Hematopoietic multipotent progenitor cell treated with erythropoietin and hydrocortisone succinate and interleukin-3 and kit ligand, for 17 days (in vitro differentiated cells): Measurements from ENCODE around the gene ZDHHC5.

Source experiments
- DNase-seq: peaks from one replicate; pipeline ENCODE4 v3.0.0-alpha.2; 2015; ENCODE audit warnings: low spot score

Gene ZDHHC5

DNA sequence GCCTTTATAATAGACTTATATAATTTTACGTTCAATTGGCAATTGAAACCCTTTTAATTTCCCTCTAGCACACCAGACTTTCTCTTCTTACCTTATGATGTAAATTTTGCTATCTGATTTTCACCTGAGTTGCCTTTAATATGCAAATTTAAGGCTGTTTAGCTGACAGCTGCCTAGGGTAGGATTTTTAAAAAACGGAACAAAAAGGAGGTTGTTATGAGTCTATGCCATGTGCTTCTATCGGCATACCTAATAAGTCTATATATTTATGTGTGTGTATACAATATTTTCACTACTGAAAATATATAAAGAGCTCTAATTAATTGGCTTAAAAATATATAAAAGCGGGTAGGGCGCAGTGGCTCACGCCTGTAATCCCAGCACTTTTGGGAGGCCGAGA lies 61.6 kb downstream of the ZDHHC5 start:
- no peak for DNase-seq

DNA sequence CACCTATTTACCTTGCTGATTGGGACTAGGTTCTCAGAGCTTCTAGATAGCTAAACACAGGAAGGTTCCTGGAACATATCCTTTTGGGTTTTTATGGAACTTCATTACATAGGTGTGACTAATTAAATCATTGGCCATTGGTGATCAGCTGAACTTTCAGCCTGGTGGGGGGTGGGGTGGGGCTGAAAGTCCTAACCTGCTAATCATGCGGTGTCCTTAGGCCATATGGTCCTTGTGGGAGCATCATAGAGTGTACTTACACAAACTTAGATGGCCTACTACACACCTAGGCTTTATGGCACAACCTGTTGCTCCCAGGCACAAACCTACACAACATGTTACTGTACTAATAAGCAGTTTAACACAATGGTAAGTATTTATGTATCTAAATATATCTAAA lies 64.7 kb downstream of the ZDHHC5 start:
- DNase-seq, result no peak

DNA sequence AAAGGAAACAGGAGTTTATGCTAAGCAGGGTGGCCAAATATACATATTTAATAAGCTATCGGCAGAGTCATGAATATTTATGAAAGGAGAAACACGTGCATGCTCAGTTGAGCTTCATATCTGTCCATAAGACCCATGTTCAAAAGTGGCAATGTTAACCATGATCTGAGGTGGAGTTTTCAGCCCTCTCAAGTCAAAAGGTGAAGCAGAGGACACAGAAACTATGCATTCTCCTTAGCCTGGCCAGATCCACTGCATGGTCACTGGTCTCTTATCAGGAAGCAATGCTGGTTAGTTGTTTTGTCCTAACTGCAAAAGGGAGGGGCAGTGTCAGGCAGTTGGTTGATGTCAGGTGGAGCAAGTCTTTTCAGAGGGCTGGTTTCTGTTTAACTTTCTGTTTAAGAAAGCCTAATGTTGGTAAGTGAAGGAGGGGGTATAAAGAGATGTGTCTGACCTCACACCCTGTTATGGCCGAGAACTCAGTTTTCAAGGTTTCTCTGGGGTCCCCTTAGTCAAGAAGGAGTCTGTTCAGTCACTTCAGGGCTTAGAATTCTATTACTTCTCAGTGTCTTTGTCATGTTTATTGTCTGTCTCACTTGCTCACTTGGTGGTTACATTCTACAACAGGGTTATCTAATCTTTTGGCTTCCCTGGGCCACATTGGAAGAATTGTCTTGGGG lies 67.8 kb downstream of the ZDHHC5 start:
- DNase-seq, result peak; percentile 20

DNA sequence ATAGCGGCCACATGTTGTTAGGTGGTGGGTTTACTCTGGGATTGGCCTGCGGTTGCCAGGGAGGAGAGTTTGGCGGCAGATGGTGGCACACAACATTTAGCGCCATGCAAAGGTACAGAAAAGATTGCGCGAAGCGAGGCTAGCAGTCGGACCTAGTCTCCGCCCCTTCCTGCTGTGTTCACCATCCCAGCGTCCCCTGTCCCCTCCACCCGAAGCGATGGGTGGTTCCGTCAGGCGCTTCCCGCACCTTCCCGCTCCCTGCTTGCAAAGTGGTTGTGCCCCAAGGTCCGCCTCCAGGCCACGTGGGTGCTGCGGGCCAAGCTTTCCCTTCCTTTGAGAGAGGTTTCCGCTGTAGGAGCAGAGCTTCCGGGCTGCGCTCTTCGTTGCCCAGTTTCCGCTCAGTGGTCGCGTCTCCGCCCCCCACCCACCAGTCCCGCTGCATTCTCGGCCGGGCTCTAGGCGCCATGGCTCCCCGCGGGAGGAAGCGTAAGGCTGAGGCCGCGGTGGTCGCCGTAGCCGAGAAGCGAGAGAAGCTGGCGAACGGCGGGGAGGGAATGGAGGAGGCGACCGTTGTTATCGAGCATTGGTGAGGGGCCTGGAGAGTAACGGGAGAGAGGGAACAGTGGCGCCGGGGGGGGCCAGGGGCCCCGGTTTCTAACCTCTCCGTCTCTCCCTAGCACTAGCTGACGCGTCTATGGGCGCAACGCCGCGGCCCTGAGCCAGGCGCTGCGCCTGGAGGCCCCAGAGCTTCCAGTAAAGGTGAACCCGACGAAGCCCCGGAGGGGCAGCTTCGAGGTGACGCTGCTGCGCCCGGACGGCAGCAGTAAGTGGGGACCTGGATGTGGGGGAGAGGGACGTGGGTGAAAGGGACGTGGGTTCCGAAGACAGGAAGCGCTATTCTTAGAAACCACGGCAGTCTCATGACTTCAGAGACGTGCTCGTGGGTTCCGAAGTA lies 73.5 kb downstream of the ZDHHC5 start, which contains the start of gene SELENOH:
Gene SELENOH, plus strand, starts transcription at position 360 of the 955 bp plus-strand sequence. Its CDS starts 105 bp downstream, at position 465.
- DNase-seq, result peak; percentile 76

DNA sequence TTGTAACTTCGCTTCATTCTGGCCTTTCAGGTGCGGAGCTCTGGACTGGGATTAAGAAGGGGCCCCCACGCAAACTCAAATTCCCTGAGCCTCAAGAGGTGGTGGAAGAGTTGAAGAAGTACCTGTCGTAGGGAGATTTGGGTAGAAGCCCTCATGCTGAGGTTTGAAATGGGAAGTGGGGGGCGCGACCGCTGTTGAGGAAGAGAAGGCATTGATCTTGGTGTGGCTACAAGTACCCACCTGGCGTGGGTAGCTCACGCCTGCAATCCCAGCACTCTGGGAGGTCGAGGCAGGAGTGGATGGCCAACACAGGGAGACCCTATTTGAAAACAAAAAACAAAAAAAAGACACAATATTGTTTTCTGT lies 74.2 kb downstream of the ZDHHC5 start:
- no peak for DNase-seq

DNA sequence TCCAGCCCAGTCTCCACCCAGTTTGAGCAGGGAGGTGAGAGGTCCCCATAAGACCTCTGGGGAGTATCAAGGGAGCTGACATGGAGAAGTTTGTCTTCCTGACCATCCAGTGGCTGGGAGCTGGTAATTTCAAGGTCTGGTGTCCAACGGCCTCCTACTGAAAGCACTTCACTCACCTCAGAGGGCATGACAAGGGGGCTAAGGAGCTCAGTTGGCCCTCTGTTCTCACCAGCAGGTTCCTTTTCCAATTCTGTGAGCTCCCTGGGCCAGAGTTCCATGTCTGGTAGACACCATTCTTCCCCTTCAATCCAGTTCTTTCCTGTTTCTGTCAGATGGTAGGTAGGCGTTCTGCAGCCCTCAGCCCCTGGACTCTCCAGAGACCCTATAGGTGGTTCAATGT lies 76.4 kb downstream of the ZDHHC5 start:
- DNase-seq, result no peak

DNA sequence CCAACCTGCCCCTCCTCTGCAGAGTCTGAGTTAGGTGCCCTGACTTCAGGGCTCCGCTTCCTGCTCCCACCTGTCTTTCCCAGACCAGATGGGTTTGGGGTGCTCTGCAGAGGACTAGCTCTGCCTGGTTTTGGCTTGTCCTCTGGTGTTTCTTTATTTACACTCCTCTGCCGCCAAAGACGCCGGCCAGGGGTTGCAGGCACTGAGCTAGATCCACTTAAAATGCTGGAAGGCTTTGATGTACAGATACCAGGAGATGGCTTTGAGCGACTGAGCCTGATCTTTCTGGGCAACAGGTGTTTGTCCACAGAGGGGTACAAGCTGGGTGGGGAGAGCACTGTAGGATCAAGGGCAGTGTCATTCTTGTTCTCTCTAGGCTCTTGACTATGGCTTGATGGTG lies 77.3 kb downstream of the ZDHHC5 start:
- no peak for DNase-seq

DNA sequence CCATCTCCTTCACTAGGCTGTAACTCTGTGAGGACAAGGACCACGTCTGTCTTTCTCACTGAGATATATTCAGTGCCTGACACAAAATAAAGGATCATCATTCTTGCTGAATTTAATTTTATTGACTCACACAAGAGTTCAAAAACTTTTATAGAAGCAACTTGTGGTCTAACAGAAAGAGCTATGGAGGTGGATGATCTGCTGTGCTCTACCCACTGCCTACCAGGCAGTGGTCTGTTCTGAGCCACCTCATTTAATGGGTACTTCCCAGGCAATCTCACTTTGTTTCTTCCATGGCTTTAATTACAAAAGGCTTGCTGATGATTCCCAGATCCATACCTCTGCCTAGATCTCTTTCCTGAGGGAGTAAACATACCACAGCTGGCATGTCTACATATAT lies 79.0 kb downstream of the ZDHHC5 start:
- no peak for DNase-seq
